OCI-LY7 (cell line): ENCODE results near the gene ANKS6.

ENCODE experiments used
- CTCF ChIP-seq: fragments of 200-600 bp; sonication (generic); conservative IDR thresholded peaks from 2 replicates; pipeline ENCODE4 v1.5.1; 2014; ENCODE audit warnings: mild to moderate bottlenecking, antibody characterized with exemption, low read length, moderate library complexity, mixed read lengths
- EZH2phosphoT487 ChIP-seq: fragments of 200-600 bp; sonication (generic); IDR thresholded peaks from 2 replicates; pipeline ENCODE4 v1.6.1; 2018; ENCODE audit warnings: low read depth, borderline replicate concordance, mild to moderate bottlenecking, mixed run types, antibody characterized with exemption, low read length, moderate library complexity, mixed read lengths

- TF ChIP-seq CTCF = no peak
- no peak for TF ChIP-seq EZH2phosphoT487
Measured at GRCh38 chr9:98760231-98760630, 36.1 kb downstream of the ANKS6 start.
